VCaP (cell line): ENCODE results near the gene SYT17.

Experiments
- H3K27ac ChIP-seq: fragments of 450-650 bp; 2 replicates; pipeline ENCODE4 v1.5.1; 2017
- CTCF ChIP-seq: fragments of 450-650 bp; conservative IDR thresholded peaks from 2 replicates; pipeline ENCODE4 v1.5.1; 2017; ENCODE audit warnings: mild to moderate bottlenecking, moderate library complexity

SYT17 gene

GRCh38 chr16:19232988-19233387 lies 64.9 kb downstream of the SYT17 start:
- no peak overlapping the region for H3K27ac ChIP-seq
- TF ChIP-seq CTCF = no peak

- no peak overlapping the region for H3K27ac ChIP-seq
- no peak for TF ChIP-seq CTCF
Observed at GRCh38 chr16:19235478-19235877, 67.4 kb downstream of the SYT17 start.

- no peak overlapping the region for H3K27ac ChIP-seq
- TF ChIP-seq CTCF = no peak
Observed at GRCh38 chr16:19235886-19236285, 67.8 kb downstream of the SYT17 start.

GRCh38 chr16:19236561-19237209 lies 68.6 kb downstream of the SYT17 start:
- H3K27ac ChIP-seq = no peak overlapping the region

GRCh38 chr16:19238406-19238805 lies 70.4 kb downstream of the SYT17 start:
- no peak for TF ChIP-seq CTCF
- H3K27ac ChIP-seq = no peak overlapping the region

More at GRCh38 chr16:19236561-19237209, 68.6 kb downstream of the SYT17 start:
- no peak for TF ChIP-seq CTCF

GRCh38 chr16:19239511-19240155 lies 71.6 kb downstream of the SYT17 start:
- no peak overlapping the region for H3K27ac ChIP-seq
- TF ChIP-seq CTCF = no peak

GRCh38 chr16:19240494-19240893 lies 72.5 kb downstream of the SYT17 start:
- H3K27ac ChIP-seq = no peak overlapping the region
- no peak for TF ChIP-seq CTCF
